Pulmonary artery endothelial cell (primary cell): ENCODE data around the gene DPF3. TPM values are rescaled to one million over a fixed set of nuclear protein-coding genes. Genes with fewer than 3 reads are reported as not detected.

Experiments used
- DNase-seq: peaks from one replicate; pipeline ENCODE4 v3.0.0-alpha.2; 2011; ENCODE audit warnings: low read depth, low spot score
- total RNA-seq: library from RNA; depleted of rRNA; stranded (reverse); fragments of >200 nt; gene quantifications from 2 replicates; pipeline ENCODE4 v1.2.3, GENCODE V29; 2014

DPF3 gene
- total RNA-seq, 1 donor from 2014 or later, result 7.6 TPM

- no peak for DNase-seq
Measured at GRCh38 chr14:72716476-72716875, 177.4 kb downstream of the DPF3 start.

DNA sequence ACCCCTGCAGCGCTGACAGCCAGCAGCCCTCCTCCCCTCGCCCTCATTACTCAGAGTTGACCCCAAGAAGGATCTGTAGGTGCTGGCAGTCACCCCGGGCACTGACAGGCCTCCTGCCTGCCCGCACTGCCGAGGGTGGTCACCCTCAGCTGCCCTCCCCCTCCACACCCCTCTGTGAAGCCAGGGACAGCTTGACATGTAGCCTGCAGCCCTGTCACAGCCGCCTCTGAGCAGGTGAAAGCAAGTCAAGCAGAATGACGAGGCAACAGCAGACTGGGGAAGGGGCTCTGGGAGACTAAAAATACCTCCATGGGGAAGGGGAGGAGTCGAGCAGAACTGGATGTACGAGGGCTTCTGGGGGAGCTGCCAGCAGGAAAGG is 178.1 kb downstream of the DPF3 start:
- DNase-seq, result no peak

DNA sequence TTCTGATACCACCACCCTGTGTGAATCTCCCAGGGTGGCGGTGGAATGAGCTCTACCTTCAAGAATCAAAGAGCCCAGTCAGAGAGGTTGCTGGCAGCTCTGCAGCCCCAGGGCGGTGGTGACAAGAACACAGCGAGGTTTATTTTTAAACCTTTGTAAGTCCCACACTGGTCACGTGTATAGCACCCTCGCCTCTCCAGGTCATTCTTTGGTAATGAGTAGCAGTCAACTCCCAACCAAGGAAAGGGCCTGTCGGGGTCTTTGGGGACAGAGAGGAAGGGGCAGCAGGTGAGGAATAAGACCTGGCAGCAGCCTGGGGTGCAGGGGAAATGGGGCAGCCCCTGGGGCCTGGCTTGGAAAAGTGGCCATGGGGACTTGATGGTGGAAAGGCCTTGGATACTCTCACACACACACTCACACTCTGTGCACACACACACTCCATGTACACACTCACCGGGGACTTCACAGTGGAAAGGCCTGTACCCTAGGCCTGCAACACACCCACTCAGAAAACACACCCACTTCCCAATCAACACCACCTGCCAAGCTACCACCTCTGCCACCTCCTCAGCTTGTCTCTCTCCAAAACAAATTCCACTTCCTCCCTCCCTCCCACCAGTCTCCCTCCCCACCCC is 178.6 kb downstream of the DPF3 start:
- no peak for DNase-seq

- no peak for DNase-seq
Measured at GRCh38 chr14:72714871-72715214, 179.1 kb downstream of the DPF3 start.

GRCh38 chr14:72714094-72714493 is 179.8 kb downstream of the DPF3 start:
- DNase-seq, result no peak

DNA sequence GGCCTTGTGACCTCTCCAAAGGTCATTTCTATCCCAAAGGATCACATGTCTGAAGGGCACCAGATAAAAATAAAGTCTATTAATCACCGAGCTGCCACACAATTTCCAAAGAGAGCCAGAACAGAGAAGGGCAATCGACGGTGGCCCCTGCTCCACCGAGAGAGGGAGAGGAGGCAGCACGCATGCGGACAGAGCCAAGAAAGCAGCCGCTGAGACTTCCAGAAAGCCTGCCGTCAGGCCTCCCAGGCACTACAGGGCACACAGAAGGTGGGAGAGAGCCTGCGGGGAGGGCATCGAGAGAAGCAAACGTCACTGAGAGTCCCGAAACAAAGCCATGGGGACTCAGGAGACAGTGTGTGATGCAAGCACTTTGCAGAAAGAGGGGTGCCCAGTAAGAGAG is 182.0 kb downstream of the DPF3 start:
- DNase-seq, result no peak

DNA sequence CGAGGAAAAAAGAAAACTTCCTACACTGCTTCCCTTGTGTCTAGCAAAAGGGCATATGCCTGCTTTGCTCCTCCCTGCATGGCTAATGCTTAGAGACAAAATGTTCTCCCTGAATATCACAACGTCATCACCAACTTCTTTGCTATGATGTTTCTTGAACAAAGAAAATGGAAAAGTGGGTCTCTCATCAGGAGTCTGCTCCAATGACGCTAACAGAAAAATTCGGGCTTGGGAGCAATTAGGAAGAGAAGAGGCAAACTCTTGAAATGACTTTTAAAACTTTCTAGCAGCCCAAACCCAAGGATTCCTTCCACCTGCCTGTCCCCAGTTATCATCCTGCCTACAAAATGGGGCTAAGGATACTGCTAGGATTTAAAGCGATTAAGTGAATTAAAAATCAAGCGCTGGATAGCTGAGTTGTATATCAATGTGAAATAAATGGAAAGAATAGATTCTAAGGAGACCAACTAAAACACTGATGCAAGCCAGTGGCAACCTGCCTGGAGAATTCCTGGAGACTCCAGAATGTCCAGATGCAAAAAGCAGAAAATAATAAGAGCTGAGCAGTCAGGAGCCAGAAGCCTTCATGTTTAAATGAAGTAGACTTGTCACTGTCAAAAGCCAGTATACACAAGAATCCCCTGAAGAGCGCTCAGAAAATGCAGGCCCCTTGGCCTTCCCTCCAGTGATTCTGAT is 183.8 kb downstream of the DPF3 start:
- DNase-seq, result no peak

DNA sequence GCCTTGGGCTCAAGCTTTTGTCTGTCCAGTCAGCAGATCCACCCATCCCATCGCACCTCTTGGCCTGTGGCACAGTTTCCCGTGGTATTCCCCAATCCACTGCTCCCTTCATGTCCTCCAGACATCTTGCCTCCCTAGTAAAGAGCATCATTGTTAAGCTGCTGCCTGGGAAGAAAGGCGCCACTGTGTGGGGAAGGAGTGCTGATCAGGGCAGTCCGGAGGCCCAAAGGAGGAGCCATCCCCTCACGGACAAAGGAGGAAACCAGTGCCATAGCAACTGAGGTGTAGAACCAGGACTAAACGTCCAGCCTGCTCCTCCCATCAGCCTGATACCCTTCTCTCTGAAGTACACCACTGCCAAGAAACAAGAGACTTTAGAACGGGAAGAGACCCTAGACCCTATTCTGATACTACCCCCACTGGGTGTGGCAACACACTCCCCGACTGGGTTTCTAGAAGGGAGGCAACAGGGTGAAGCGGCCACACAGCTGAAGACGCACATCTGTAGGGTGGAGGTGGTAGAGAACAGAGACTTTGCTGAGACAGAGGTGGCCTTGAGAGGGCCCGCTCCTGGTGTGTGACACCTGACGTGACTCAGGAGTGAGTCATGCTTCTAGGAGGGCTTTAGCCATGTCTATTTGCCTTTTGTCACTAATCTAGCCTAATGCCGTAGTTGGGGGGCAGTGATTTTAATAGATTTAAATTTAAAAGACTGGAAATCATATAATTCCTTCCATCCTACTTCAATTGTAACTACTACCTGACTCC is 185.0 kb downstream of the DPF3 start:
- no peak for DNase-seq

- no peak for DNase-seq
Measured at GRCh38 chr14:72708222-72708621, 185.7 kb downstream of the DPF3 start.

- no peak for DNase-seq
Measured at GRCh38 chr14:72706485-72706884, 187.4 kb downstream of the DPF3 start.

GRCh38 chr14:72704502-72704901 is 189.4 kb downstream of the DPF3 start:
- no peak for DNase-seq

DNA sequence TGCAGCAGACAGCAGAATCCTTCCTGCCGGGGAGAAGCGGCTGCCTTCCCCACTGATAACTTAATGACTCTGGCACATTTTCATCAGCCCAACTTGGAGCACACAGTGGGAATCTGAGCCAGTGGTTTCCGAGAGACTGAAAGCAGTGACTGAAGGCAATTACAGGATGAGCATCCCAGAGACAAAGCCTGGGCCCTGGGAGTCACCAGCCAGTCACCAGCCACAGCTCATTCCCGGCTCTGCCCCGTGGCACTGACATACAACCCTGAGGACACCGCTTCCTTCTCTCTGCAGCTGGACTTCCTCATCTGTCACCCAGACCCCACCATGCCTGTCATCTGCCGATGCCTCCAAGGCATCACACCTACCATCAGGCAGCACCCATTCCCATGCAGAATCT is 192.3 kb downstream of the DPF3 start:
- no peak for DNase-seq

DNA sequence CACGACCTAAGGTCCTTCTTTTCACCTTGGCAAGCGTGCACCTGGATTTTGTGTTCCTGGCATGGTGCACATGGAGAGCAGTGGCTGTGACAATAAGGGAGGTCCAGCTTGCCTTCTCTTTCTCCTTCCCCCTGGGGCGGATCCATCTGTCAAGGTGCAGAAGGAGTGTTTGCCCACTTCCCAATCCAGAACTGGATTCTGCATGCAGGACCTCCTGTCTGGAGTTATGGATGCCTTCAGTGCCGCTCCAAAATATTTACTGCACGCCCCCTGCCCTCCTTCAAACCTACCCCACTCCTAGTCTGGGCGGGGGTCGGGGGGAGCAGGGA is 192.7 kb downstream of the DPF3 start:
- no peak for DNase-seq

DNA sequence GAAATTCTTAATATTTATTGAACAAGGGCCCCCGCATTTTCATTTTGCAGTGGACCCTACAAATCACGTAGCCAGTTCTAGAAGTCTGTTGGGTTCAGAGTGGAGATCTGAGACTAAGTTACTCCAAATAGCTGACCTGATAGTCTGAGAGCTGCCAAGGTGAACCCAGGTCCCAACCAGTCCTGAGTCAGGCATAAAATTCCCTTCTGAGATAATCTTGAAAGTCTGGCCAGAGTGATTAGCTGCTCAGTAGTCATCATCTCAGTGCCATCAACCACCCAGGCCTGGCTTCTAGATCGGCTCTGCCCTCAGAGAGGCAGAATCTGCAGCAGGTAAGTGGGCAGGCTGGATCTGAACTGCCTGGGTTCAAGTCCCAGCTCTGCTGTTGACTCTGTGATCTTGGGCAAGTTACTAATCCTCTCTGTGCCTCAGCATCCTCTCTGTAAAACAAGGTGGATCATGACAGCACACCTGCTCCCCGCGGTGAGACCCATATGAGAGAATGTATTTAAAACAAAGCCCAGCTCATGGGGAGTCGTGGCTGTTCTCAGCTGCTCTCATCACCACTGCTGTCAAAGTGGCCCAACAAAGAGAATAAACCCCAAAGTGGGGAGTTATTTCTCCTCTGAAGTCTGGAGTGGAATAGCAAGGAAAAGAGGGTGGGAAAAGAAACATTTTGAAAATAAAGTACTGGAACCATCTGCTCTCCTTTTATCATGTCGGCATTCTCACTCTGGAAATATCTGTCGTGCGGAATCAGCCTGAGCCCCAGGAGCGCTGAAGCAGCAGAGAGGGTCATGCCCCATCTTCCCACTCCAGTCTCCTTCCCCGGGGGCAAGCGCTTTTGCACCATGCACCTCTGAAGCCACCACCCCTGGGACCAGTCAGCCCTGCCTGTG is 193.3 kb downstream of the DPF3 start:
- no peak for DNase-seq

GRCh38 chr14:72699852-72700257 is 194.0 kb downstream of the DPF3 start:
- no peak for DNase-seq

GRCh38 chr14:72699443-72699842 is 194.5 kb downstream of the DPF3 start:
- DNase-seq, result no peak

- no peak for DNase-seq
Measured at GRCh38 chr14:72692696-72693095, 201.2 kb downstream of the DPF3 start.

GRCh38 chr14:72690324-72690723 is 203.6 kb downstream of the DPF3 start:
- DNase-seq, result no peak

GRCh38 chr14:72688990-72689671 is 204.8 kb downstream of the DPF3 start:
- no peak for DNase-seq

DNA sequence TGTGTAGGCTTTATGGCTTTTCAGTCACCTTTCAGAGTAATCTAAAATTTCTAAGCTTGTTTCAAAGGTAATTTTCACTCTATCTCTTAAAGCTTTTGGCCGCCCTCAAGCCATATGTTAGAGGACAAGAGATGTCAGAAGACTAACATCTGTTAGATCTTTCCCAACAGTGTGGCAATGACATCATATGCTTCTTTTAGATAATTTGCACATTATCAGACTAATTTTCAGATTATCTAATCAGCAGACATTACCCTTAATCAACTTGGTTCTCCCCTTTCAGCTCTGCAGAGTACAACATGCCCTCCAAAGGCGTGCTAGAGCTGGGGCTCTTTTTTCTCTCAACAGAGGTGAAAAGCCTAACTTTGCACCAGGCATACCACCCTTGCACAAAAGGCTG is 207.1 kb downstream of the DPF3 start:
- DNase-seq, result no peak

DNA sequence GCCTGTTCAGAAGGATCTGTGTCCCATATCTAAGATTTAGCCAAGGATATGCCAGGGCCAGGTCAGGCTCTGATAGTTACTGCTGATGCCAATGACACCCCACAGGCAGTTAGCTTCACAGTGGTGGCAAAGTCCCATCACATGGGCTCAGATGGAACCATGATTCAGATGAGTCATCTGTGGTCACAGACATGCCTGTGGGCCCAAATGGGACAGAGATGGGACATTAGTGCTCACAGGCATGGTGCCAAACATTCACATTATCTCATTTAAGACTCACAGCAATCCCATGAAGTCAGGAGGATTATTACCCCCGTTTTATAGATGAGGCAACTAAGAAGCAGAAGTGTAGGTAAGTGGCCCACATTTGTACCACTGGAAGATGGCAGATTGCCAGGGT is 207.8 kb downstream of the DPF3 start:
- DNase-seq, result no peak
